OCI-LY1 (cell line): ENCODE measurements around the gene HLA-DOA.

Experiments used
- H2AFZ ChIP-seq: fragments of 200-600 bp; sonication (generic), shearing (Covaris generic); 2 replicates; pipeline ENCODE4 v1.6.0; 2014; ENCODE audit warnings: antibody characterized with exemption, mild to moderate bottlenecking, low read length
- H3F3A ChIP-seq: fragments of 200-600 bp; sonication (generic), shearing (Covaris generic); 2 replicates; pipeline ENCODE4 v1.6.0; 2014; ENCODE audit warnings: mild to moderate bottlenecking, antibody characterized with exemption, low read length, moderate library complexity; ENCODE audit not compliant: insufficient read depth
- H3K27ac ChIP-seq: fragments of 200-600 bp; sonication (generic); 2 replicates; pipeline ENCODE4 v1.5.1; 2014; ENCODE audit warnings: low read length, mixed run types, mild to moderate bottlenecking, low read depth; ENCODE audit not compliant: poor library complexity, severe bottlenecking
- H3K27me3 ChIP-seq: fragments of 200-600 bp; sonication (generic); 2 replicates; pipeline ENCODE4 v1.6.0; 2014; ENCODE audit warnings: antibody characterized with exemption, mild to moderate bottlenecking, low read length, moderate library complexity; ENCODE audit not compliant: insufficient read depth
- H3K36me3 ChIP-seq: fragments of 200-600 bp; sonication (generic); 2 replicates; pipeline ENCODE4 v1.6.1; 2014; ENCODE audit warnings: mild to moderate bottlenecking, antibody characterized with exemption, low read length, moderate library complexity, mixed read lengths; ENCODE audit not compliant: insufficient read depth
- H3K4me1 ChIP-seq: fragments of 200-600 bp; sonication (generic); 2 replicates; pipeline ENCODE4 v1.5.1; 2014; ENCODE audit warnings: mild to moderate bottlenecking, low read length, moderate library complexity; ENCODE audit not compliant: insufficient read depth, severe bottlenecking
- H3K4me2 ChIP-seq: fragments of 200-600 bp; sonication (generic), shearing (Covaris generic); 2 replicates; pipeline ENCODE4 v1.6.1; 2014; ENCODE audit warnings: low read length
- H3K4me3 ChIP-seq: fragments of 200-600 bp; sonication (generic); 2 replicates; pipeline ENCODE4 v1.5.1; 2014; ENCODE audit warnings: low read length, low read depth, mild to moderate bottlenecking, mixed read lengths; ENCODE audit not compliant: poor library complexity, severe bottlenecking
- H3K79me2 ChIP-seq: fragments of 200-600 bp; shearing (Covaris generic); 2 replicates; pipeline ENCODE4 v1.6.1; 2016; ENCODE audit warnings: mixed run types, low read length, mixed read lengths; ENCODE audit not compliant: insufficient read depth
- H3K9ac ChIP-seq: fragments of 200-600 bp; sonication (generic), shearing (Covaris generic); 2 replicates; pipeline ENCODE4 v1.6.1; 2014; ENCODE audit warnings: mild to moderate bottlenecking, low read length, mixed read lengths
- H3K9me2 ChIP-seq: fragments of 200-600 bp; sonication (generic), shearing (Covaris generic); 2 replicates; pipeline ENCODE4 v1.6.1; 2014; ENCODE audit warnings: low read depth, mild to moderate bottlenecking, low read length, mixed read lengths
- H3K9me3 ChIP-seq: fragments of 200-600 bp; shearing (Covaris generic); 2 replicates; pipeline ENCODE4 v1.6.1; 2014; ENCODE audit warnings: low read length, mixed read lengths
- H4K20me1 ChIP-seq: fragments of 200-600 bp; sonication (generic), shearing (Covaris generic); 2 replicates; pipeline ENCODE4 v1.6.0; 2016; ENCODE audit warnings: mild to moderate bottlenecking, low read length; ENCODE audit not compliant: insufficient read depth
- EZH2 ChIP-seq: fragments of 200-600 bp; sonication (generic), shearing (Covaris generic); IDR thresholded peaks from 2 replicates; pipeline ENCODE4 v1.8.0; 2017; ENCODE audit warnings: borderline replicate concordance, mixed run types, mild to moderate bottlenecking, antibody characterized with exemption, low read length, moderate library complexity, mixed read lengths
- TF ChIP-seq, protein P1 (sequence below): fragments of 200-600 bp; sonication (generic), shearing (Covaris generic); IDR thresholded peaks from 2 replicates; pipeline ENCODE4 v1.5.1; 2017; ENCODE audit warnings: mild to moderate bottlenecking, antibody characterized with exemption, low read length, moderate library complexity, mixed read lengths

Gene HLA-DOA

GRCh38 chr6:33052627-33053026 is 43.2 kb upstream of the HLA-DOA start:
- Histone ChIP-seq H3K4me1 (no peaks in the 10 kb centered on the region), H3K4me2 (no peak overlapping the region), H3K9ac (no peak overlapping the region), H3K79me2 (no peaks in the 10 kb centered on the region), H3K27ac (no peak overlapping the region), H3K36me3 (no peaks in the 10 kb centered on the region), H3K9me3 (no peaks in the 10 kb centered on the region), H3F3A (no peaks in the 10 kb centered on the region), H3K27me3 (no peaks in the 10 kb centered on the region), H4K20me1 (no peaks in the 10 kb centered on the region), H3K4me3 (no peak overlapping the region), H2AFZ (no peak overlapping the region), H3K9me2 (no peaks in the 10 kb centered on the region)
- TF ChIP-seq, protein P1, sequence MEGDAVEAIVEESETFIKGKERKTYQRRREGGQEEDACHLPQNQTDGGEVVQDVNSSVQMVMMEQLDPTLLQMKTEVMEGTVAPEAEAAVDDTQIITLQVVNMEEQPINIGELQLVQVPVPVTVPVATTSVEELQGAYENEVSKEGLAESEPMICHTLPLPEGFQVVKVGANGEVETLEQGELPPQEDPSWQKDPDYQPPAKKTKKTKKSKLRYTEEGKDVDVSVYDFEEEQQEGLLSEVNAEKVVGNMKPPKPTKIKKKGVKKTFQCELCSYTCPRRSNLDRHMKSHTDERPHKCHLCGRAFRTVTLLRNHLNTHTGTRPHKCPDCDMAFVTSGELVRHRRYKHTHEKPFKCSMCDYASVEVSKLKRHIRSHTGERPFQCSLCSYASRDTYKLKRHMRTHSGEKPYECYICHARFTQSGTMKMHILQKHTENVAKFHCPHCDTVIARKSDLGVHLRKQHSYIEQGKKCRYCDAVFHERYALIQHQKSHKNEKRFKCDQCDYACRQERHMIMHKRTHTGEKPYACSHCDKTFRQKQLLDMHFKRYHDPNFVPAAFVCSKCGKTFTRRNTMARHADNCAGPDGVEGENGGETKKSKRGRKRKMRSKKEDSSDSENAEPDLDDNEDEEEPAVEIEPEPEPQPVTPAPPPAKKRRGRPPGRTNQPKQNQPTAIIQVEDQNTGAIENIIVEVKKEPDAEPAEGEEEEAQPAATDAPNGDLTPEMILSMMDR = no peak
- no peak for TF ChIP-seq EZH2

DNA sequence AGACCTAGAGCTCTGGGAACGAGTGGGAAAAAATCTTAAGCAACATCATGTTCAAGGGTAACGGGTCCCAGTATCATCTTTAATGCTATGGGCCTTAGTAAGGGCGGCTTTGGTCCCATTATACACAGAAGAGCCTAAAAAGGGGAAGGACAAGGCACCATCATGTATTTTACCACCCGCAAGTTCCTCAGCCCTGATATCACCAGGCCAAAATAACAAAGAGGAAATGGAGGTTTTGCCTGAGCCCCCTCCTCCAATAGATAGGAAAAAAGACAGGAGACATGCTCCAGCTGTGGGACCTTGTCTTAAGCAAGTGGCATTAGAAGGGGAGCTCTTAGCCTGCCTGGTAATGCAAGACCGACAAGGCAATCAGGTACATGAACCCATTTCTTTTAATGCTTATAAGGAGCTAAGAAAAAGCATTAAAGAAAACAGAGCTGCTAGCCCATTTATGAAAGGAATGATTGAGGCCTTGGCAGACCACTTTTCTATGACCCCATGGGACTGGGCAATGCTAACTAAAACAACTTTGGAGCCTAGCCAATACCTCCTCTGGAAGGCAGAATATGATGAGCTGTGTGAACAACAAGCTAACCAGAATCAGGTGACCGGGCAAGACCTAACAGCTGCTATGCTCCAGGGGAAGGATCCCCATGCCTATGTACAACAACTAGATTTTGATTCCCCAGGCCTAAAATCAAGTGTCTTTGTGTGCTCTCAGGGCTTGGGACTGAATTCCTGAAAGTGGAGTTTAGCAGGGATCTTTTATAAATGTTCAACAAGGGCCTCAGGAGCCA is 40.8 kb upstream of the HLA-DOA start:
- H3K4me2 ChIP-seq = no peak overlapping the region
- H4K20me1 ChIP-seq = no peaks in the 10 kb centered on the region
- H3K4me3 ChIP-seq = no peak overlapping the region
- no peaks in the 10 kb centered on the region for H3K36me3 ChIP-seq
- no peaks in the 10 kb centered on the region for H3F3A ChIP-seq
- H3K79me2 ChIP-seq = no peaks in the 10 kb centered on the region
- no peak overlapping the region for H3K27ac ChIP-seq
- no peaks in the 10 kb centered on the region for H3K27me3 ChIP-seq
- no peaks in the 10 kb centered on the region for H3K9me3 ChIP-seq
- no peaks in the 10 kb centered on the region for H3K4me1 ChIP-seq
- H3K9me2 ChIP-seq = no peaks in the 10 kb centered on the region
- H3K9ac ChIP-seq = no peak overlapping the region
- H2AFZ ChIP-seq = no peak overlapping the region
- TF ChIP-seq, protein P1 = no peak
- no peak for TF ChIP-seq EZH2

DNA sequence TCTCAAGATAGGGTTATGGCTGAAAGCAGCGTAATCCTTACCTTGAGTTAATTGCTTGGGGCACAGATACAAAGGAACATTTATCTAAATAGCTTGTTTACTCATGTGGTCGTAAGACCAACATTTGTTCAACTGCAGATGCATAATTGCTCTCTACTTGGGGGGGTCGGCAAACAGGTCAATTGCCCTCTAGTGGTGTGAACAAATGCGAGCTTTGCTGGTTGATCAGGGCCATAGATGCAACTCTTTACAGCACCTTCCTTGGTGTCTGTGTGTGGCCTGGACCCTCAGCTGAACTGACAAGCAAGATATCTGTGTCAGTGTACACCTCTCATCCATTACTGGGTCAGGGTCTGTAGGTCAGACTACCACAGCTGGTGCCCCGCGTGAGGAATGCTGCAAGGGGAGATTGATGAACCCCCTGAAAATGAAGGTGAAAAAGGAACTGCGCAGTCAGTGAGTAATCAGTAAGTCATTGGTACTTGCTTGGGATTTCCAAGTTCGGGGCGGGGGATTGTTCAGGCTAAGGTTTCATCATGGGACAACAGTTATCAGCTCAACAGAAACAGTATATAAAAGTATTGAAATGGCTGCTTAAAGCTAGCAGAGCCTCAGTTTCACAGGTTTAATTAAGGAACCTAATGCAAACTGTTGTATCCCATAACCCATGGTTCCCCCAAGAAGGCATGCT is 40.1 kb upstream of the HLA-DOA start:
- Histone ChIP-seq H3K9me2 (no peaks in the 10 kb centered on the region), H3K9ac (no peak overlapping the region), H3K4me3 (no peak overlapping the region), H3F3A (no peaks in the 10 kb centered on the region), H3K27me3 (no peaks in the 10 kb centered on the region), H3K79me2 (no peaks in the 10 kb centered on the region), H3K9me3 (no peaks in the 10 kb centered on the region), H4K20me1 (no peaks in the 10 kb centered on the region), H3K36me3 (no peaks in the 10 kb centered on the region), H3K4me1 (no peaks in the 10 kb centered on the region), H2AFZ (no peak overlapping the region), H3K27ac (no peak overlapping the region), H3K4me2 (no peak overlapping the region)
- TF ChIP-seq, protein P1 = peak; percentile 49
- TF ChIP-seq EZH2 = no peak
